GM10266 (cell line): ENCODE measurements around the gene STAC2.
"Not testable (repeated sequence)": the region's sequence is repeated elsewhere in the genome, so short reads cannot be mapped to it uniquely, and the experiment has no call there.

ENCODE experiments used
- DNase-seq: peaks from one replicate; pipeline ENCODE4 v3.0.0; 2012; ENCODE audit errors: extremely low spot score
- CTCF ChIP-seq: IDR thresholded peaks from 2 replicates; pipeline ENCODE4 v1.5.1; 2012; ENCODE audit warnings: mild to moderate bottlenecking, low read depth; ENCODE audit not compliant: control insufficient read depth, insufficient read depth; ENCODE audit errors: missing control alignments

Gene STAC2

DNA sequence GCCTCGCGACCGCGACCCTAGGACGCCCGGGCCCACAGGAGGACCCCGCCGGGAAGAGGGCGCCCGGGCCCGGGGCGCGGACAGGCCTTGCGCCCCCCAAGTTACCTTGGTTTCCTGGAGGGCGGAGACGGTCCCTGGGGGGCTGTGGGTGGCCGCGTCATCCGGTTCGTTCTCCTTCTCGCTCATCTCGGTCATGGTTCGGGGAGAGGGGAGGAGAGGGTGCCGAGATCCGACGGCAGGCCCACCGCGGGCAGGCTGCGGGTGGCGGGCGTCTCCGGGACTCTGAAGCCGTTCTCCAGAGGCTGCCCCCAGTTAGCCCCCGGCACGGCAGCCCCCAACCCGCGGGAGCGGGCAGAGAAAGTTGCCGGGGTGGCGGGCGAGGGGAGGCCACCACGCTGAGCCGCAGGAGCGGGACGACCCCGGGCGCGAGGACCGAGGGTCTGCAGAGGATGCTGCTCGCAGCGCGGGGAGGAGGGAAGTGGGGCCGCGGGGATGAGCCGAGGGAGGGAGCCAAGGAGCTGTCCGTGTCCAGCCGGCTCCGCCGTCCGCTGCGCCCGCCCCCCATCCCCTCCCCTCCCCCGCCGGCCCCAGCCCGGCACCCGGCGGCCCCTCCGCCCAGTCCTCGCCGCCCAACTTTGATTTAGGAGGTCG is at the start of gene STAC2:
TSS of gene STAC2 (minus strand) at position 638 of the 651 bp plus-strand sequence. CDS start at position 195, 443 bp downstream.
- DNase-seq, result no peak
- no peak for TF ChIP-seq CTCF

DNA sequence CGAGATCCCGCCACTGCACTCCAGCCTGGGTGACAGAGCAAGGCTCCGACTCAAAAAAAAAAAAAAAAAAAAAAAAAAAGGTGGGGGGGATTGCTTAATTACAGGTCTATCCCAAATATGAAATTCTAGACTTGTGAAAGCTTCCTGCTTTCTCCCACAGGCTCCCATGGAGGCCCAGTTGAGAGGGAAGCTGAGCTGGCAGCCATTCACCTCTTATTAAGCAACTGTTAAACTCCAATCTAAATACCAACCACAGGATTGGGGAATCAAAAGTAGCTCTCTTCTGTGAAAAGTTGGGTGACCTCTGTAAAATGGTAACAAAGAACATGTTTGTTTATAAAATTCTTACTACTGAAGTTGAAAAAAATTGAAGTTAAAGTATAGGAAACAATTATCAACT is 45.8 kb upstream of the STAC2 start:
- TF ChIP-seq CTCF, result no peak
- DNase-seq, result no peak

- no peak for DNase-seq
- TF ChIP-seq CTCF, result peak; percentile 39
Observed at GRCh38 chr17:39270923-39271322, 45.2 kb upstream of the STAC2 start.

- TF ChIP-seq CTCF, result no peak
Observed at GRCh38 chr17:39264119-39264518, 38.4 kb upstream of the STAC2 start.

GRCh38 chr17:39261286-39261685 is 35.5 kb upstream of the STAC2 start:
- DNase-seq, result no peak

More at GRCh38 chr17:39264119-39264518, 38.4 kb upstream of the STAC2 start:
- no peak for DNase-seq

GRCh38 chr17:39252788-39253460 is 27.2 kb upstream of the STAC2 start:
- TF ChIP-seq CTCF, result no peak

More at GRCh38 chr17:39261286-39261685, 35.5 kb upstream of the STAC2 start:
- TF ChIP-seq CTCF, result peak; percentile 37

GRCh38 chr17:39251997-39252396 is 26.3 kb upstream of the STAC2 start:
- DNase-seq, result no peak
- TF ChIP-seq CTCF, result no peak

More at GRCh38 chr17:39252788-39253460, 27.2 kb upstream of the STAC2 start:
- no peak for DNase-seq

- not testable (repeated sequence) for DNase-seq
Observed at GRCh38 chr17:39250076-39250475, 24.3 kb upstream of the STAC2 start.
